ENCODE measurements around the gene GREB1L.

GREB1L gene

DNA sequence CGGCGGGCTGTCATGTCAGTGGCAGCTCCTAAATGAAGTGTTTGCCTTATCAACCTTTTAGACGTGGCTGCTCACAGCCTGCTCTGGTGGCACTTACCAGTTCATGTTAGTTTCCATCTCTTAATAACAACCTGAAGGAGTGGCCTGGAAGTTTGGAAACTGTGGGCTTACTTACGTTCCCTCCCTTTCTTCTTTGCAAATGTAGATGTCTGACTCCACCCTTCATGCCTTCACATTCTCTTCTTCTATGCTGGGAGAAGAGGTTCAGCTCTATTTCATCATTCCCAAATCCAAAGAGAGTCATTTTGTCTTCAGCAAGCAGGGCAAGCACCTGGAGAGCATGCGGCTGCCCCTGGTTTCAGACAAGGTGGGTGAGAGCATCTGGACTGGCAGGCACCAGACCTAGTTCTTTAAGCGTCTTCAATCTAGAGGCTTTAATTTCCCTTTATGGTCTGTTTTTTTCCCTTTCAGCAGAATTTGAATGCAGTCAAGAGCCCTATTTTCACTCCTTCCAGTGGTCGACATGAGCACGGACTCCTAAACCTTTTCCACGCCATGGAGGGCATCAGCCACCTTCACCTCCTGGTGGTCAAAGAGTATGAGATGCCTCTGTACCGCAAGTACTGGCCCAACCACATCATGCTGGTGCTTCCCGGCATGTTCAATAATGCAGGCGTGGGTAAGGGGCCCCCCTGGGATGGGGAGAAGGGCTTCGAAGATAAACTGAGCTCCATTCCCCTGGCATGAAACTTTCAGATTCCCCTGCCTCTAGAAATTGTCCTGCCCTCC, 266.1 kb downstream of the GREB1L start:
- DNase-seq, result no peak
- intact Hi-C loops (cut with DNase I), result no loop called here

DNA sequence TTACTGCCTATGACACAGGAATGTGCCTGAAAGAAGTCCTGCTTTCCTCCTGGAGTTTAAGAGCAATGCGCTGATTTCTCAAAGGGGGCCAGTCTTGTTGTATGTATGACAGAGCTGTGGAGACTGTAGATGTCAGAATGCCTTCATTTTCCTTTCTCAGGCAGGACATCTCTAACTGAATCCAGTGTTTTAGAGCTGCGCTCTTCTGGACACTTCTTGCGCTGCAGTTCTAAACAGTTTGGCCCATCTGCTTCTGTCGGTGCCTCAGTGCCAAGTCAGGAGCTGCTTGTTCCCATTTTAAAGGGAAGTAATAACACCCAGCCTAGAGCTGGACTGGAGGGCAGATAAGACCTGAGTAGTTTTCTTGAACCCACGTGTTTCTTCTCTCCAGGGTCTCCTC, 267.0 kb downstream of the GREB1L start:
- intact Hi-C loops (cut with DNase I), result no loop called here
- no peak for DNase-seq

DNA sequence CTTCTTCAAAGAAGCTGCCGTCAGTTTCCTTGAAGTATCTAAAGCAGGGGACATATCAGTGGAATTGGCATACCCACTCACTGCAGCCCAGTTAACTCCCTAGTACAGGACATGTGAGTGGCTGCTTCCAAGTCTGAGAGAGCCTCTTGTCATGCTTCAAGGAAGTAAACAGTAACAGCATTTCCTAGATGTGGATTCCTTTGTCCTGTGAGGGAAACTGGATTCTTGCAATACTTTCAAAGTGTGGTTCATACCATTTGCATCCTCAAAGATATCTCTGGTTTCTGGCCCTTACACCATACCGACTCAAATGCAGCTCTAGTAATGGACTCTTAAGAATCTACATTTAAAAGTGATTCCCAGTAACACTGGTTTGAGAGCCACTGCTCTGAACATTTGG, 271.3 kb downstream of the GREB1L start:
- no peak for DNase-seq
- intact Hi-C loops (cut with DNase I), result no loop called here

- DNase-seq, result no peak
- intact Hi-C loops (cut with DNase I), result no loop called here
Observed at GRCh38 chr18:21513741-21514140, 271.7 kb downstream of the GREB1L start.

- no peak for DNase-seq
- intact Hi-C loops (cut with DNase I), result no loop called here
Observed at GRCh38 chr18:21522530-21522929, 280.5 kb downstream of the GREB1L start.

GRCh38 chr18:21525916-21526315, 283.9 kb downstream of the GREB1L start:
- intact Hi-C loops (cut with DNase I), result no loop called here

DNA sequence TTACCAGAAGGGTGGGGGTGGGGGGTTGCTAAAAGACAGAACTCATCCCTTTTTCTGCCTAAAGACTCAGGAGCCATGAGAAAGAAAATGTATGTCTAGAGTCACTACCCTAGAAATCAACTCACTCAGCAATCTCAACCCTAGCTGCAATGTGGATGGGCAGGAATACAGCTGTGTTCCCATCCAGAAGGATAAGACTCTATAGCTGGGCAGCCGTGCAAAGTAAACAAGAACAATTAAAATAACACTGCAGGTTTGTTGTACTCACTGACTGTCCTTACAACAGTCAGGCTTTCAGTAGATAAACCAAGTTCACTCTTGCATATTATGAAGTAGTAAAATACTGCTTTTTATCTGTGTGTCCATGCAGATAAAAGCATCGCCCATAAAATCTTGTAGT, 284.4 kb downstream of the GREB1L start:
- intact Hi-C loops (cut with DNase I), result no loop called here
- DNase-seq, result no peak

More at GRCh38 chr18:21525916-21526315, 283.9 kb downstream of the GREB1L start:
- DNase-seq, result no peak

DNA sequence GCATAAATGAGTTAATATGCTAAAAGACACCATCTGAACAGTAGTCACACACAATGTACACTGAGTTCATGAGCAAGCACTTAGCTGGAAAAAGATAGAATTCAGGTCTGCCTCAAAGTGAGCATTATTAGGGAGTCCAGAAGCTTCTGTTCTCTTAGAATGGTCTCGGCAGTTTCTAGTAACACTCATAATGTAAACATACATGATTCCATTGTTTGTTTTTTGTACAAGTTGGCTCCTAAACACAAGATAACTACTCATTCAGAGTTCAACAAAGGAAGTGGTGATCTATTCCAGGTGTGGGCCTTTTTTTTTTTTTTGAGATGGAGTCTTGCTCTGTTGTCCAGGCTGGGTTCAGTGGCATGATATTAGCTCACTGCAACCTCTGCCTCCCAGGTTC, 292.3 kb downstream of the GREB1L start:
- DNase-seq, result no peak
- intact Hi-C loops (cut with DNase I), result loop anchor here (10.0 kb wide), 1 partner anchor 80 kb away; the partner anchor contains the start of gene SNRPD1

DNA sequence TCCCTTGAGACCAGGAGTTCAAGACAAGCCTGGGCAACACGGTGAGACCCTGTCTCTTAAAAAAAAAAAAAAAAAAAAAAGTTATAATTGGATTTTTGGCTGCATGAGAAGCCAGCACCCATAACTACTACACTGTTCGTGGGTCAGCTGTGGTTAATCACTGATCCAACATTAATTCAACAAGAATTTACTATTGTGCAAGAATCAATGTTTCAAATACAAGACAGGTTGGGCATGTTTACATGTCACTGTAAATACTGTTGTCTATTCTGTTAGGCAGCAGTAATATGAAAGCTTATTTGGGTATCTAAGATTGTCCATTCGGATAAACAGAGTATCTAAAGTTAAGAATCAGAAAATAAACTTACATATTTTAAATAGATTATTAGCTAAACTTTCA, 296.2 kb downstream of the GREB1L start:
- DNase-seq, result no peak
- intact Hi-C loops (cut with DNase I), result loop anchor here (10.0 kb wide), 1 partner anchor 77 kb away; the partner anchor contains the start of gene SNRPD1

GRCh38 chr18:21546423-21546822, 304.4 kb downstream of the GREB1L start:
- DNase-seq, result no peak
- intact Hi-C loops (cut with DNase I), result no loop called here

DNA sequence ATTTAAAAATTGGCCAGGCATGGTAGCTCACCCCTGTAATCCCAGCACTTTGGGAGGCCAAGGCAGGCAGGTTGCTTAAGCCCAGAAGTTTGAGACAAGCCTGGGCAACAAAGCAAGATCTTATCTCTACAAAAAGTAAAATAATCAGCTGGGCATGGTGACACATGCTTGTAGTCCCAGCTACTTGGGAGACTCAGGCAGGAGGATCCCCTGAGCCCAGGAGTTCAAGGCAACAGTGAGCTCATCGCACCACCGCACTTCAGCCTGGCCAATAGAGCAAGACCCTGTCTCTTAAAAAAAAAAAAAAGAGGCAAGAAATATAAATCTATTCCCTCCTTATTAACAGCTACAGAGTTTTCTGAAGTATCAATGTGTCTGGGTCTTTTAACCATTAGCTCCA, 306.6 kb downstream of the GREB1L start:
- no peak for DNase-seq
- intact Hi-C loops (cut with DNase I), result no loop called here

GRCh38 chr18:21550510-21550970, 308.5 kb downstream of the GREB1L start:
- DNase-seq, result no peak
- intact Hi-C loops (cut with DNase I), result loop anchor here (10.0 kb wide), 1 partner anchor 56 kb away; no protein-coding TSS in a partner anchor

- DNase-seq, result no peak
- intact Hi-C loops (cut with DNase I), result loop anchor here (10.0 kb wide), 1 partner anchor 63 kb away; no protein-coding TSS in a partner anchor
Observed at GRCh38 chr18:21557607-21558253, 315.7 kb downstream of the GREB1L start.

- DNase-seq, result no peak
- intact Hi-C loops (cut with DNase I), result loop anchor here (10.0 kb wide), 1 partner anchor 64 kb away; no protein-coding TSS in a partner anchor
Observed at GRCh38 chr18:21559195-21559594, 317.2 kb downstream of the GREB1L start.

GRCh38 chr18:21571772-21572171, 329.7 kb downstream of the GREB1L start:
- no peak for DNase-seq
- intact Hi-C loops (cut with DNase I), result no loop called here
